HepG2 (cell line): ENCODE measurements around the gene ZNF79. TPM values are rescaled to one million over a fixed set of nuclear protein-coding genes. Genes with fewer than 3 reads are reported as not detected.
A peak's percentile ranks its signal among the peaks of the same experiment; 100 is the strongest.

ENCODE experiments used
- ATAC-seq: fragments of 200-7000 bp; cut with Tn5 transposase; 3 replicates; pipeline ENCODE4 v1.9.1; 2020; ENCODE audit warnings: mild to moderate bottlenecking, moderate library complexity
- BruUV-seq: library from RNA; stranded (reverse); fragments of 400-500 nt; replicated peaks from 2 replicates; lab custom pipeline; 2021; lab: Mats Ljungman, UMichigan
- CTCF ChIA-PET: fragments of 300-600 bp; formaldehyde crosslinking; extraction: SDS; loops from one replicate; lab custom pipeline; 2021; ENCODE audit warnings: low total read pairs, inconsistent platforms, low intra/inter-chr PET ratio; lab: Yijun Ruan, JAX
- POLR2A ChIA-PET: fragments of 350-600 bp; sonication (Branson Sonifier 250); formaldehyde crosslinking; loops from one replicate; lab custom pipeline; 2020; ENCODE audit warnings: antibody characterized with exemption, inconsistent platforms; lab: Yijun Ruan, JAX
- DNase-seq: peaks from one replicate; pipeline ENCODE4 v3.0.0-alpha.2; 2015; ENCODE audit warnings: low spot score
- FAIRE-seq: peaks from 3 replicates; lab custom pipeline; 2011; peaks lifted over from hg19 to GRCh38; lab: Jason Lieb, UNC
- H2AFZ ChIP-seq: one replicate; pipeline ENCODE4 v1.6.1; 2011; ENCODE audit warnings: low read length, inconsistent platforms
- H3K27ac ChIP-seq: fragments of 300-600 bp; 3 replicates; pipeline ENCODE4 v1.8.0; 2011; ENCODE audit warnings: mixed run types, mild to moderate bottlenecking, mixed read lengths, low read length, inconsistent platforms; ENCODE audit not compliant: insufficient read depth; ENCODE audit errors: extremely low read length
- H3K27me3 ChIP-seq, 2 experiments: fragments of 200-600 bp in 1 of 2; 2 replicates in 1 of 2; 3 replicates in 1 of 2; pipeline versions ENCODE4 v1.6.0 to v1.8.0; 2011; ENCODE audit warnings: low read length in 2 of 2, mild to moderate bottlenecking in 2 of 2, moderate library complexity in 2 of 2, inconsistent platforms in 1 of 2; ENCODE audit not compliant: insufficient read depth in 2 of 2, control insufficient read depth in 1 of 2
- H3K36me3 ChIP-seq, 2 experiments: fragments of 200-600 bp in 1 of 2; replicated peaks in 1 of 2; 2 replicates in 1 of 2; 3 replicates in 1 of 2; pipeline versions ENCODE4 v1.5.1 to v1.8.0; 2011; ENCODE audit warnings: low read length in 2 of 2, inconsistent platforms in 1 of 2; ENCODE audit not compliant: insufficient read depth in 2 of 2, control insufficient read depth in 1 of 2
- H3K4me1 ChIP-seq: 2 replicates; pipeline ENCODE4 v1.5.1; 2012; ENCODE audit warnings: low read length, inconsistent platforms; ENCODE audit not compliant: insufficient read depth
- H3K4me2 ChIP-seq: 2 replicates; pipeline ENCODE4 v1.6.0; 2011; ENCODE audit warnings: low read depth, low read length, inconsistent platforms
- H3K4me3 ChIP-seq, 3 experiments: fragments of 200-600 bp in 1 of 3; sonication (generic), shearing (Covaris generic) in 1 of 3; replicated peaks in 1 of 3; 2 replicates each; pipeline ENCODE4 v1.5.1; 2011 to 2016; ENCODE audit warnings: low read length in 3 of 3, inconsistent platforms in 2 of 3, low read depth in 2 of 3, mild to moderate bottlenecking in 2 of 3, control low read depth in 1 of 3, mixed read lengths in 1 of 3; ENCODE audit not compliant: insufficient read depth in 1 of 3
- H3K79me2 ChIP-seq: one replicate; pipeline ENCODE4 v1.6.1; 2011; ENCODE audit warnings: low read length, inconsistent platforms; ENCODE audit not compliant: insufficient read depth
- H3K9ac ChIP-seq: 2 replicates; pipeline ENCODE4 v1.6.0; 2011; ENCODE audit warnings: mild to moderate bottlenecking, low read depth, low read length, inconsistent platforms; ENCODE audit not compliant: insufficient read depth
- H3K9me3 ChIP-seq: 2 replicates; pipeline ENCODE4 v1.5.1; 2012; ENCODE audit warnings: mild to moderate bottlenecking, low read length
- H4K20me1 ChIP-seq: 2 replicates; pipeline ENCODE4 v1.6.0; 2011; ENCODE audit warnings: inconsistent platforms, mild to moderate bottlenecking, low read length, moderate library complexity; ENCODE audit not compliant: insufficient read depth
- ARHGAP35 ChIP-seq: sonication (generic); formaldehyde crosslinking; IDR thresholded peaks from 2 replicates; pipeline ENCODE4 v1.9.0; 2022; ENCODE audit warnings: mild to moderate bottlenecking, inconsistent platforms, moderate library complexity, missing genetic modification reagents, borderline replicate concordance
- ATAD3A ChIP-seq: sonication (generic); formaldehyde crosslinking; IDR thresholded peaks from 2 replicates; pipeline ENCODE4 v1.4.0; 2020; ENCODE audit warnings: missing genetic modification reagents
- CCAR2 ChIP-seq: fragments of 200-400 bp; formaldehyde crosslinking; optimal IDR thresholded peaks from 2 replicates; pipeline ENCODE3; 2018; ENCODE audit warnings: low read depth, mild to moderate bottlenecking, low read length, moderate library complexity
- DDIT3 ChIP-seq: sonication (generic); formaldehyde crosslinking; IDR thresholded peaks from 2 replicates; pipeline ENCODE4 v1.4.0; 2020; ENCODE audit warnings: mild to moderate bottlenecking, missing genetic modification reagents
- DMAP1 ChIP-seq: IDR thresholded peaks from 2 replicates; pipeline ENCODE4 v1.6.1; 2016
- MTERF4 ChIP-seq: sonication (generic); formaldehyde crosslinking; IDR thresholded peaks from 2 replicates; pipeline ENCODE4 v1.8.0; 2023; ENCODE audit warnings: mild to moderate bottlenecking, missing genetic modification reagents
- PHF20 ChIP-seq: sonication (generic); formaldehyde crosslinking; IDR thresholded peaks from 2 replicates; pipeline ENCODE4 v1.5.0; 2020; ENCODE audit warnings: mild to moderate bottlenecking, missing genetic modification reagents
- POLR2AphosphoS5 ChIP-seq: IDR thresholded peaks from 2 replicates; pipeline ENCODE4 v1.6.1; 2012; ENCODE audit warnings: low read depth, low read length
- PRMT3 ChIP-seq: sonication (generic); formaldehyde crosslinking; IDR thresholded peaks from 2 replicates; pipeline ENCODE4 v1.8.1; 2022; ENCODE audit warnings: low read depth, mild to moderate bottlenecking, moderate library complexity, missing genetic modification reagents, borderline replicate concordance
- RAD51 ChIP-seq: fragments of 450-650 bp; IDR thresholded peaks from 2 replicates; pipeline ENCODE4 v1.6.1; 2016; ENCODE audit warnings: borderline replicate concordance
- RBFOX2 ChIP-seq: fragments of 200-400 bp; formaldehyde crosslinking; IDR thresholded peaks from 2 replicates; pipeline ENCODE4 v1.6.1; 2017; ENCODE audit warnings: low read depth, mild to moderate bottlenecking, low read length
- SALL2 ChIP-seq: sonication (generic); formaldehyde crosslinking; IDR thresholded peaks from 2 replicates; pipeline ENCODE4 v1.8.1; 2023; ENCODE audit warnings: mild to moderate bottlenecking, missing genetic modification reagents, inconsistent platforms
- ZBTB37 ChIP-seq: sonication (generic); formaldehyde crosslinking; IDR thresholded peaks from 2 replicates; pipeline ENCODE4 v1.4.0; 2020; ENCODE audit warnings: mild to moderate bottlenecking, missing genetic modification reagents
- ZNF121 ChIP-seq: sonication (generic); formaldehyde crosslinking; IDR thresholded peaks from 2 replicates; pipeline ENCODE4 v1.5.0; 2020; ENCODE audit warnings: mild to moderate bottlenecking, missing genetic modification reagents
- ZNF143 ChIP-seq: sonication (generic); formaldehyde crosslinking; IDR thresholded peaks from 2 replicates; pipeline ENCODE4 v1.4.0; 2020; ENCODE audit warnings: missing genetic modification reagents
- ZNF326 ChIP-seq: sonication (generic); formaldehyde crosslinking; IDR thresholded peaks from 2 replicates; pipeline ENCODE4 v1.4.0; 2020; ENCODE audit warnings: missing genetic modification reagents, borderline replicate concordance
- ZNF501 ChIP-seq: sonication (generic); formaldehyde crosslinking; IDR thresholded peaks from 2 replicates; pipeline ENCODE4 v1.5.1; 2020; ENCODE audit warnings: mild to moderate bottlenecking, moderate library complexity, missing genetic modification reagents
- ZNF530 ChIP-seq: sonication (generic); formaldehyde crosslinking; IDR thresholded peaks from 2 replicates; pipeline ENCODE4 v1.5.0; 2020; ENCODE audit warnings: low read depth, mild to moderate bottlenecking, missing genetic modification reagents
- ZNF740 ChIP-seq: sonication (generic); formaldehyde crosslinking; IDR thresholded peaks from 2 replicates; pipeline ENCODE4 v1.4.0; 2020; ENCODE audit warnings: missing genetic modification reagents
- ZNF780A ChIP-seq: sonication (generic); formaldehyde crosslinking; IDR thresholded peaks from 2 replicates; pipeline ENCODE4 v1.8.0; 2022; ENCODE audit warnings: mild to moderate bottlenecking, missing genetic modification reagents, moderate library complexity
- ZNF883 ChIP-seq: sonication (generic); formaldehyde crosslinking; IDR thresholded peaks from 2 replicates; pipeline ENCODE4 v1.5.1; 2020; ENCODE audit warnings: mild to moderate bottlenecking, missing genetic modification reagents; ENCODE audit errors: not compliant biosample characterization
- ZSCAN20 ChIP-seq: sonication (generic); formaldehyde crosslinking; IDR thresholded peaks from 2 replicates; pipeline ENCODE4 v1.4.0; 2020; ENCODE audit warnings: missing genetic modification reagents, mild to moderate bottlenecking, borderline replicate concordance
- ZSCAN31 ChIP-seq: sonication (generic); formaldehyde crosslinking; IDR thresholded peaks from 2 replicates; pipeline ENCODE4 v1.5.0; 2020; ENCODE audit warnings: low read depth, mild to moderate bottlenecking, missing genetic modification reagents
- WGBS: methylation state at CpG from one replicate; pipeline ENCODE4 v1.1.6; 2017; ENCODE audit warnings: low lambda C conversion rate; 5-methylcytosine and 5-hydroxymethylcytosine counted together
- in situ Hi-C: cut with HindIII; loops from 2 replicates; pipeline ENCODE4 v1.10.0; 2017; ENCODE audit warnings: low pct_unique_long_range_greater_than_20kb; ENCODE audit not compliant: extremely low pct_ligation_motif_present
- intact Hi-C: fragments of 100-400 bp; cut with micrococcal nuclease; formaldehyde crosslinking; loops from one replicate; pipeline ENCODE4 v1.10.0; 2022; ENCODE audit not compliant: unreplicated experiment
- polyA plus RNA-seq, 8 experiments: library from polyadenylated mRNA; depleted of rRNA in 3 of 8; stranded (reverse) in 7 of 8; unstranded in 1 of 8; fragments of >200 nt; fragmentation: Illumina TruSeq in 4 of 8; extraction: Trizol in 4 of 8; gene quantifications; 2 replicates each; pipeline versions ENCODE4 v1.2.1 to v1.2.3, GENCODE V29; 2011 to 2016; ENCODE audit warnings: low read depth in 4 of 8, missing spikeins in 1 of 8, mixed read lengths in 1 of 8; ENCODE audit not compliant: insufficient read depth in 1 of 8
- total RNA-seq, 5 experiments: library from RNA; depleted of rRNA; stranded (reverse); fragments of >200 nt; fragmentation: Illumina TruSeq; extraction: Trizol; gene quantifications; 2 replicates each; pipeline ENCODE4 v1.2.3, GENCODE V29; 2016; ENCODE audit warnings: low read depth in 1 of 5

ZNF79 gene
- total and polyA plus RNA-seq, 2 of the 13 experiments (the other 11 are each of a cell fraction or from before 2014, with no cell fraction given): 3.7 to 8.1 TPM

- intact Hi-C loops: no loop called here
- no peak overlapping the region for H3K9ac ChIP-seq
- ChIA-PET POLR2A (interaction anchor here (2.3 kb wide), 1 partner anchor 23 kb away, joined by 10 read pairs; the partner anchor contains the start of gene ZNF79), CTCF (no interaction called here)
- in situ Hi-C loops: no loop called here
- H3K79me2 ChIP-seq: peaks cover 32% of the 10 kb centered on the region
- H3K27ac ChIP-seq: no peak overlapping the region
- H2AFZ ChIP-seq: no peak overlapping the region
- DNase-seq: no peak
- 96% methylated on average over 3 of the region's 4 CpGs for WGBS
- no peak overlapping the region for H3K4me2 ChIP-seq
- H3K4me1 ChIP-seq: peaks cover 22% of the 10 kb centered on the region
- no peaks in the 10 kb centered on the region for H3K9me3 ChIP-seq
- ATAC-seq: peak; percentile 3; the same call in 1 of the 3 replicates
- H4K20me1 ChIP-seq: peaks cover 45% of the 10 kb centered on the region
- H3K4me3 ChIP-seq: no peak overlapping the region
- no peaks in the 10 kb centered on the region; a peak in 1 of 5 replicates for H3K27me3 ChIP-seq
- no TSS peak for BruUV-seq
- FAIRE-seq: no peak
- peaks cover 13 to 74% of the 10 kb centered on the region in 2 experiments for H3K36me3 ChIP-seq
- TF ChIP-seq ZSCAN20 (CRISPR knock-in tag) (no peak), RBFOX2 (peak; percentile 69), ZNF740 (CRISPR knock-in tag) (no peak), SALL2 (CRISPR knock-in tag) (no peak; the same call in 1 of the 2 replicates), ZNF143 (no peak), ZNF121 (peak; percentile 89), RAD51 (no peak), DMAP1 (no peak), POLR2AphosphoS5 (peak; percentile 43), ZBTB37 (CRISPR knock-in tag) (no peak), ZNF530 (no peak), ZNF780A (no peak), ARHGAP35 (CRISPR knock-in tag) (no peak), ZNF883 (no peak), MTERF4 (CRISPR knock-in tag) (no peak), ZSCAN31 (CRISPR knock-in tag) (no peak), DDIT3 (CRISPR knock-in tag) (no peak), PHF20 (no peak), ZNF501 (CRISPR knock-in tag) (no peak), ZNF326 (CRISPR knock-in tag) (no peak), PRMT3 (no peak), CCAR2 (no peak), ATAD3A (CRISPR knock-in tag) (no peak)
Measured at GRCh38 chr9:127445851-127446712, 21.9 kb downstream of the ZNF79 start.
